ENCODE data around the gene EHMT1. TPM values are rescaled to one million over a fixed set of nuclear protein-coding genes. Genes with fewer than 3 reads are reported as not detected.

Gene EHMT1
- total RNA-seq, 1 donor from 2014 or later = 27.3 TPM

DNA sequence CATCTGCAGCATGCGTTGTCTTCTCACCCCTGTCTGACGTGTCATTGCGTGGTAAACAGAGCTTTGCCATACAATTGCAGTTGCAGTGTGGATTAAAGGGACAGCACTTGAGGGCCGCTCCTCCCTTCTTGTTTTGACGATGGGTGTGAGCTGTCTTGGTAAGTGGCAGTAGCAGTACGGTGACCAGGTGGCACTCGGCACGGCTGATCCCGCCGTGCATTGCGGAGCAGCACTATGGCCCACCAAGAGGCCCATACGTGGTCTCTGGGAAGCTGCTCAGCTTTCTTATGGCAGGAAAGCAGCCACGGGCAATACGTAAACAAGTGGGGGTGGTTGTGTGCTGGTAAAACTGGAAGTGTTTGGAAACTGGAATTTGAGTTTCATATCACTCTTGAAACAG lies 25.1 kb downstream of the EHMT1 start:
- DNase-seq (ENCODE audit: low read depth) = no peak

DNA sequence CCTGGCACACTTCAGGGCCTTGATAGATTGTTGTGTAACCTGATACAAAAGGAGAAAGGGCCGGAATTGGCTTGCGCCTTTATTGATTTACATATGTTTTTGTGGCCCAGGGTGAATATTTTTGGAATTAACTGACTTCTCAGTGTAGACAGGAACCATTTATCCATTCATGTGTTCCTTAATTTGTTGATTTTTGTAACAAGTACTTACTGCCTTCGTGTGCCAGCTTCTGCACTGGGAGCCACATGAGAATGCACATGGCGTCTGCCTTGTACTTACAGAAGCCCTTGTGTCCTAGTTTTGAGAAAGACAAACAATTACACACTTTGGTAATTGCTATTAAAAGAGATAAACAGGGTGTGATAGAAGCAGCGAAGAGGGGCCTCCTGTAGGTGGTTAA lies 26.4 kb downstream of the EHMT1 start:
- no peak for DNase-seq (ENCODE audit: low read depth)

DNA sequence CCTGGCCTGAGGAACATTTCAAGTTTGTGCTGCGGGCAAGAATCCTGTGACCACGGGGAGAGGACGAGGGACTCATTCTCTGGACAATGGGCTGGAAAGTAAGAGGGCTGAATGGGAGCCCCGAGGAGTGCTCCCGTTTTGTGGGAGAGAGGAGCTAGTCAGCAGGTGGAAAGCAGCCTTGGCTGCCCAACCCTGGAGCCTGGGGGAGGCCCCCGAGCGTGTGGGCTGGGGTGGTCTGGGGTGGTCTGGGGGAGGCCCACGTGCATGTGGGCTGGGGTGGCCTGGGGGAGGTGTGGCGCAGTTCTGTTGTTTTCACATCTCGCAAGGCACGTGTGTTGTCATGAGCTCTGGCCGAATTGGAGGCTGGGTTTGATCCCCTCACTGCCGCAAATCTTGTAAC lies 27.5 kb downstream of the EHMT1 start:
- no peak for DNase-seq (ENCODE audit: low read depth)

DNA sequence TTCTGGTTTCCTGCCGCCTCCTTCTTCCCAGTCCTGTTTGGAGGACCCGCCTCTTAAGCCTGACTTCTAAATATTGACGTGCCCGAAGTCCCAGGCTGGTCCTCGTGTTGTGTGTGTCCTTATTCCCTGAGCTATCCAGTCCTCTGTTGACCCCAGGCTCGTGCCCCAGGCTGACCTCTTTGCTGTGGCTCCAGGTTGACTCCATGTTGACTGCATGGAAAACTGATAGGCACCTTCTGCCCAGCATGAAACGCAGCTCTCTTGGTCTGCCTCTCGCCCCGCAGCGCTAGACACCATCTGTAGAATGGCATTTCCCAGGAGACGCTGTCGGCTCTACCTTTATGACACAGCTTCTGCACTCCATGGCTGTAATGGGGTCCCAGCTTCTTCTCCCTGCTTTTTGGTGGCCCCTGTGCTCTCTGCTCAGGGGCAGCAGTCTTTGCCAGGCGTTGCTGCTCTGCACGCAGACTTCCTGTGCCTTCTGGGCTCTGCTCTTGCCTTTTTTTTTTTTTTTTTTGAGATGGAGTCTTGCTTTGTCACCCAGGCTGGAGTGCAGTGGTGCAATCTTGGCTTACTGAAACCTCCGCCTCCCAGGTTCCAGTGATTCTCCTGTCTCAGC lies 28.4 kb downstream of the EHMT1 start:
- no peak for DNase-seq (ENCODE audit: low read depth)

DNA sequence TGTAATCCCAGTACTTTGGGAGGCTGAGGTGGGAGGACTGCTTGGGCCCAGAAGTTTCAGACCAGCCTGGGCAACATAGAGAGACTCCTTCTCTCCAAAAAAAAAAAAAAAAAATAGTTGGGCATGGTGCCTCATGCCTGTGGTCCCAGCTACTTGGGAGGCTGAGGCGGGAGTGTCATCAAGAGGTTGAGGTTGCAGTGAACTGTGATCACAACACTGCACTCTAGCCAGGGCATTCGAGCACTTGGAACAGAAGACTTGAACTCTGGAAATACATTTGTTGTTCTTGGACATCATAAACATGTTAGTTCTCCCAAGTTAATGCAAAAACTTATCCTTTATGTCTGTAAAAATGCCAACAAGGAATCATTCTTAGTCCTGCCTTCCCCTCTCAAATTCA lies 29.6 kb downstream of the EHMT1 start:
- DNase-seq (ENCODE audit: low read depth) = peak; percentile 44

DNA sequence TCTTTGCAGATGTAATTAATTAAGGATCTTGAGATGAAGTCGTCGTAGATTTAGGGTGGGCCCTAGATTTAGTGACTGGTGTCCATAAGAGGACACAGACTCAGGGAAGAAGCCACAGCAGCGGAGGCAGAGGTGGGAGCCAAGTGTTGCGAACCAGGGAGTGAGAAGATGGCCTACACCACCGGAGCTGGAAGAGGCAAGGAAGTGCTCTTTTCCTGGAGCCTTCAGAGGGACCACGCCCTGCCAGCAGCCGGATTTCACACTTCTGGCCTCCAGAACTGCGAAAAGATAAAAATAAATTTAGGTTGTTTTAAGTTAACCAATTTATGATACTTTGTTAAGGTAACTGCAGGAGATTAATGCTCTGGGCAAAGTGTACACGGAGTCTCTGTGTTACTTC lies 30.7 kb downstream of the EHMT1 start:
- DNase-seq (ENCODE audit: low read depth) = no peak

DNA sequence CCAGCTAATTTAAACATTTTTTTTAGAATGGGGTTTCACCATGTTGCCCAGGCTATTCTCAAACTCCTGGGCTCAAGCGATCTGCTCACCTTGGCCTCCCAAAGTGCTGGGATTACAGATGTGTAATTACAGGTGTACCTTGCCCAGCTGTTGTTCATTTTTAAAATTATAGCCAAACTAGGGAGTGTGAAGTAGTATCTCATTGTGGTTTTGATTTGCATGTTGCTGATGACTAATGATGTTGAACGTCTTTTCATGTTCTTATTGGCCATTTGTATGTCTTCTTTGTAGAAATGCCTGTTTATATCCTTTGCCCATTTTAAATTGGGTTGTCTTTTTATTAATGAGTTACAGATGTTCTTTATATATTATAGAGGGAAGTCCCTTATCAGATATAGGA lies 31.5 kb downstream of the EHMT1 start:
- no peak for DNase-seq (ENCODE audit: low read depth)

DNA sequence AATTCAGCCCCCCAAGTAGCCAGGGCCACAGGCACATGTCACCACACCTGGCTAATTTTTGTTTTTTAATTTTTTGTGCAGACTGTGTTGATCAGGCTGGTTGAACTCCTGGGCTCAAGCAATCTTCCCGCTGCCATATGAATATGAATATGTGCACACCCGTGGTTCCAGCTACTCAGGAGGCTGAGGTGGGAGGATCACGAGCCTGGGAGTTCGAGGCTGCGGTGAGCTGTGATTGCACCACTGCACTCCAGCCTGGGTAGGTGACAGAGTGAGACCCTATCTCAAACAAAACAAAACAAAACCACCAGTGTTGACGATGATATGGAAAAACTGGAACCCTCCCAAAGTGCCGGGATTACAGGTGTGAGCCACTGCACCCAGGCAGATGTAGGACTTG lies 32.0 kb downstream of the EHMT1 start:
- no peak for DNase-seq (ENCODE audit: low read depth)

DNA sequence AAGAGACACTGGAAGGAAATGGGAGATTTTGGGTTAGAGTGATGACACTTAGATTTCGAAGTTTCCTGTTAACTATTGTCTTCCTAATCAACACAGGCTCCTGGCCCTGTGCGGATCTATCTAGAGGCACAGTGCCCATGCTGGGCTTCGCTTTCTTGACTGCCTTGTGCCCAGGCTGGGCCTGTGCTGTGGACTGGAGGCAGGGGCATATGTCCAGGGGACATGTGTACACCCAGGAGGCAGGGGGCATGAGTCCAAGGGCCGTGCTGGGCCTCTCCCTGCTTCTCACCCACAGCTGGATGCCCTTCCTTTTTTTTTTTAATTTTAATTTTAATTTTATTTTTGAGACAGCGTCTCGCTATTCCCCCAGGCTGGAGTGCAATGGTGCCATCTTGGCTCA lies 37.6 kb downstream of the EHMT1 start:
- no peak for DNase-seq (ENCODE audit: low read depth)

DNA sequence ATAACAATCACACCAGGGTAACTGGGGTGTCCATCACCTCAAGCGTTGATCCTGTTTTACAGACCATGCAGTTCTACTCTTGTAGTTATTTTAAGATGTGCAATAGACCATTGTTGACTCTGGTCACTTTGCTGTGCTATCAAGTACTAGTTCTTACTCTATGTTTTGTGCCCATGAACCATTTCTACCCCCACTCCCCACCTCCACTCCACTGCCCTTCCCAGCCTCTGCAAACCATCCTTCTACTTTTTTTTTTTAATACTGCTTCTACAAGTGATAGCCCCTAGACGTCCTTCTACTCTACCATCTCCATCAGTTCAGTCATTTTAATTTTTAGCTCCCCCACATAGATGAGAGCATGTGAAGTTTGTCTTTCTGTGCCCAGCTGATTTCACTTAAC lies 38.8 kb downstream of the EHMT1 start:
- no peak for DNase-seq (ENCODE audit: low read depth)

DNA sequence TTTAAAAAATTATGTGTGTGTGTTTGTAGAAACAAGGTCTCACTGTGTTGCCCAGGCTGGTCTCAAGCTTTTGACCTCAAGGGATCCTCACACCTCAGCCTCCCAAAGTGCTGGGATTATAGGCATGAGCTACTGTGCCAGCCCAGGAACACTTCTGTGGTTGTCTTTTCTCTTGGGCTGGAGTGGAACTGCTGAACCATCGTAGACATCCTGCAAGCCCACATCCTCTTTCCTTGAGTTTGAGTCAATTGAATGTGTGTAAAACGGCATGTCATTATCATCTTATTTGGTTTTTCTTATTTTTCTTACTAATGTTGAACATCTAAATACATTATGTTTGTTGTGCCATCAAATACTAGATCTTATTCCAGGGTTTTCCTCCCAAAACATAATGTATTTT lies 40.0 kb downstream of the EHMT1 start:
- no peak for DNase-seq (ENCODE audit: low read depth)

DNA sequence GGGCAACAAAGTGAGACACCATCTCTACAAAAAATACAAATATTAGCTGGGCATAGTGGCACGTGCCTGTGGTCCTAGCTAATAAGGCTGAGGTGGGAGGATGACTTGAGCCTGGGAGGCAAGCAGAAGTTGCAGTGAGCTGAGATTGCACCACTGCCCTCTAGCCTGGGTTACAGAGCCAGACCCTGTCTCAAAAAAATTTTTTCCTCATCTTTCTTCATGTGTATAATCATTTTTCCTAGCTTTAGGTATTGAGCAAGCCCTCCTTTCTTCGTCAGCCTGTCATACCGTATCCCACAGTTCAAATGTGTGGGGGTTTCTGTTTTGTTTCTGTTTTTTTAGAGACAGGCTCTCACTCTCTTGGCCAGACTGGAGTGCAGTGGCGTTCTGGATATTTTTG lies 41.3 kb downstream of the EHMT1 start:
- DNase-seq (ENCODE audit: low read depth) = no peak

DNA sequence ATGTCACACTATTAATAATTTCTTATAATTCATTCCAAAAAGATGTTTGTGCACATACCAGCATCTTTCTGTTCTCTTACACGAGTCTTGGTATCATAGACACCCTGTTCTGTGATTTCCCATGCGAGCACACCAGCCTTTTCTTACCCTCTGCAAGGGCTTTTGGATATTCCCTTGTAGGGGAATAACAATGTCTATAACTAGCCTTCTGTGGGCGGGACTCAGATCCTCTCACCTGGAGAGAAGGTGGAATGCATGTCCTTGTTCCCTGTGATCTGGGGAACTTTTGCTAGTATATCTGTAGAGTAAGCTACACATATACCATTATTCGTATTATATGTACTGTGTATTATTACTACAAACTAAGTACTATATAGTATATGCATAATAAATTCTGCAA lies 44.8 kb downstream of the EHMT1 start:
- DNase-seq (ENCODE audit: low read depth) = no peak

DNA sequence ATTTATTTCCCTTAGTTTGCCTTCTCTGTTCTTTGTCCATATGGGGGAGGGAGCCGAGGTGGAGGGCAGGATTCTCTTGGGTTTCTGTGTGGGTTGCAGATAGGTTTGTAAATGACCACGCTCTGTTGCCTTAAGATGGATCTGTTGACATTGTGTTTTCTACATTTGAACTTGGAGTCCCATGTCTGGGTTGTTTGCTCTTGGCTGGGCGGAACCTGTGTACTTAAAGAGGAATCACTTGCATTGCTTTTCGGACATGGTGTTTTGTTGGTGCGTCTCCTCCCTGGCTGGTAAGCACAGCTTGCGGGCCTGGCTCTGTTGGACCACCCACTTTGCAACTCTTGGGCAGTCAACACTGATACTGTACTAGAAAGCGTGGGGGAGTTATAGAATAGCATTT lies 45.9 kb downstream of the EHMT1 start:
- DNase-seq (ENCODE audit: low read depth) = no peak

DNA sequence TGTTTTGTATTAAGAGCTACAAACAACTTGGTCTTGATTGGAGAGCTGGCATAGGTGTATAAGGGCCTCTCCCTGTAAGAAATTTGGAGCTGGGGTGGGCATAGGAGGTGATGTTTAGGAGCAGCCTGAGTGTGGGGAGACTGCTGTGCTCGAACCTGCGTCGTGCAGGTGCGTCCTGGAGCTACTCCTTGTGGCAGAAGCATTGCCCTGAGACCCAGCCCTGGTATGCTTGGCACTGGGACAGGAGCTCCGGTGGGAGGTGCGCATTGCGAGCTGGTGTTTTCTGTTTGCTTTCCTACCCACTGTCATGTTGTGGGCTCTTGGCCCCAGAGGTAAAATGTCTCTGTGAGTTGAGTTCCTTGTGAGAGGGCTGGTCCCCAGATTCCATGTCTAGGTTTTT lies 46.4 kb downstream of the EHMT1 start:
- no peak for DNase-seq (ENCODE audit: low read depth)

DNA sequence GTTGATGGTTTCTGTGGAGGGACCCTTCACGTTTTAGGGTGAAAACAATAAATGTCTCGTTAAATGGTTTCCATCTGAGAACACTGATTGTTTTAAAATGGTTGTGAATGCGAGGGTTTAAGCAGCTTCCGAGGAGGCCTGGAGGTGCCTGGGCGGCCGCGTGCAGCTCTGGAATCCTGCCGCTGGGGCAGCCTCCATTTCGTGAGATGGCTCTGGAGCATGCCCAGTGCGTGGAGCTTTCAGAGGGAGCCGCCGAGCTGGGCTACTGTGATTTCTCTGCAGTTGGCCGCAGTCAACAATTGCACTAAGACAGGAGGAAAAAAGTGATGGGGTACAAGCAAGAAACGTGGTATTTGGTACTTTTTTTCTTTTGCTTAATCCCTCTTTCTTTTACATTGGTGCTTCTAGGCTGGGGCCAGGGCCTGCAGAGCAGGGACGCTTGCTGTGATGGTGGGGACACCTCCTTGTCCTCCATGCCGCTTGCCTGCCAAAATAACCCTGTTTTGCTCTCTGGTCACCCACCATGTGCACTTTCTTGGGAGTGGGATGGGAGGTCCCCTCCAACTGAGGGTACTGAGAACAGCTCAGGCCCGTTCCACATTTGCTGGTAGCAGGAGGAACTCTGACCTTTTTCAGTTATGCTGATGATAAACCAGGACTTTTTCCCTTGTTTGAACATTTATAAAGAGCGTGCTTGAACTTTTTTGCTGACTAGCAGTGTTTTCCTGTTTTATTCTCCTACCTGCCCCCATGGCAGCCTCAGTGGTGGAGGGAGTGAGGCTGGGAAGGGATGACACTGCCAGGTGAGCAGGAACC lies 47.1 kb downstream of the EHMT1 start:
- no peak for DNase-seq (ENCODE audit: low read depth)

DNA sequence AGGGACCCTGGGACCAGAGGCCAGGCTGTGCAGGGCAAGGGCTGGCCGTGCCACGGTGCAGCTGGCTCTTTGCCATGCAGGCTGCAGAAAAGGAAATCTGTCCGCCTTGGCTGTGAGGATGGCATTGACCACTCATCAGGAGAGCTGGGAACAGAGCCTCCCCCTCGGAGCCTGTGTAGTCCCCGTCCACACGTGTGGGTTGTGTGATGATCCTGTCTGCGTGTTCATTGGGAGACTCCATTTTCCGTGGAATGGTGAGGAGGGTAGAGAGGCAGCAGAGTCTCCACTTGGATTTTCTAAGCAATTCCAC lies 47.7 kb downstream of the EHMT1 start:
- no peak for DNase-seq (ENCODE audit: low read depth)

DNA sequence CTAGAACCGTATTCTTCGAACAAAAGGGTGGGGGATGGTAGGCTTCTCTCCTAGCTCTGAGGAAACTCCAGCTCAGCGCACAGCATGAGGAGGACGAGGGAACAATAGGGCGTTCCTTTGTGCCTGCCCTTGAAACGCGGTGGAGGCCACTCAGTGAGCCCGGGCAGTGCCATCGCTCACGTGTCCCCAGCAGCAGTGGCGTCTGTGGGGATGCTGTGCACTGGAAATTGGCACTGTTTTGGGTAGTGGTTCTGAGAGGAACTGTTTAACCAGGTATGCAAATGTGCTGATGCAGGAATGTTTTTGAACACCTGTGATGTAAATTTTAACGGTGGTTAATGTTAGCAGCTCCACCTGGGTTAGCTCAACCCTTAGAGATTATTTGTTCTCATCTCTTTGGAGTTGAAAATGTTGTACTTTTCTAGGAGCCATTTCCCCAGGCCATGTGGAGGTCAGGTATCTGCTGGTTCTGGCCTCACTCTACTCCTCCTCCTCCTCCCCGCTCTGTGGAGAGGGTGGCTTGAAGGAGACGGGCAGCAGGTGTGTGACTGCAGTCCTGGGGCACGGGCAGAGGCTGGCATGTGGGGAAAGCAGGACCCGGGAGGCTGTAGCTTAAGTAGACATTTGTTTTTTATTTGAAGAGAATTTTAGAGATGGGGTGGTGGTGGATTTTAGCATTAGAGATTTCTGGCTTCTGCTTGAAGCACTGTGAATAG lies 48.3 kb downstream of the EHMT1 start:
- DNase-seq (ENCODE audit: low read depth) = no peak

DNA sequence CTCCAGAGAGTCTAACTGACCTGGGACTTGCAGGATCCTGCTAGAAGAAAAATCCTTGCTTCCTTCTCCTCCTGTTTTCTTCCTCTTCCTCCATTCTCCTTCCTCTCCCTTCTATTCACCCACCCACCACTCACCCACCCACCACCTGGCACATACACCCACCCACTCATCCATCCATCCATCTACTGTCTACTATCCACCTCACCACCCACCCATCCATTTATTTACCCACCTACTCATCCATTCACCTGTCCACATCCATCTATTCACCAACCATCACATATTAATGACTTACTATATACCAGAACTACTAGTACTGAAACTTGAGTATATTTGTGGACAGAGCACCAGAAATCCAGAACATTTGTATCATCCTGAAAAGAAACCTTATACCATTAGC lies 49.4 kb downstream of the EHMT1 start:
- DNase-seq (ENCODE audit: low read depth) = no peak

DNA sequence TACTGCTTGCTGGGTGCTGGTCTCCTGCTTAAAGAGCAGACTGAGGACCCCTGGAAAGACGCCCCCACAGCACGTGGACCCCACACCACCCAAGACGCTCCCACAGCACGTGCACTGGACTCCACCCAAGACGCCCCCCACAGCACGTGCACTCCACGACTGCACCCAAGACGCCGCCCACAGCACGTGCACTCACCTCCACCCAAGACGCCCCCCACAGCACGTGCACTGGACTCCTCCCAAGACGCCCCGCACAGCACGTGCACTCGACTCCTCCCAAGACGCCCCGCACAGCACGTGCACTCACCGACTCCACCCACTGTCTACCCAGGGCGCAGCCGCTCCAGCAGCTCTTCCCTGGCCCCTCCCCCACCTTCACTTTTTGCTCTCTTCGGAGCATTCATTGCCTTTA lies 50.5 kb downstream of the EHMT1 start:
- DNase-seq (ENCODE audit: low read depth) = no peak

DNA sequence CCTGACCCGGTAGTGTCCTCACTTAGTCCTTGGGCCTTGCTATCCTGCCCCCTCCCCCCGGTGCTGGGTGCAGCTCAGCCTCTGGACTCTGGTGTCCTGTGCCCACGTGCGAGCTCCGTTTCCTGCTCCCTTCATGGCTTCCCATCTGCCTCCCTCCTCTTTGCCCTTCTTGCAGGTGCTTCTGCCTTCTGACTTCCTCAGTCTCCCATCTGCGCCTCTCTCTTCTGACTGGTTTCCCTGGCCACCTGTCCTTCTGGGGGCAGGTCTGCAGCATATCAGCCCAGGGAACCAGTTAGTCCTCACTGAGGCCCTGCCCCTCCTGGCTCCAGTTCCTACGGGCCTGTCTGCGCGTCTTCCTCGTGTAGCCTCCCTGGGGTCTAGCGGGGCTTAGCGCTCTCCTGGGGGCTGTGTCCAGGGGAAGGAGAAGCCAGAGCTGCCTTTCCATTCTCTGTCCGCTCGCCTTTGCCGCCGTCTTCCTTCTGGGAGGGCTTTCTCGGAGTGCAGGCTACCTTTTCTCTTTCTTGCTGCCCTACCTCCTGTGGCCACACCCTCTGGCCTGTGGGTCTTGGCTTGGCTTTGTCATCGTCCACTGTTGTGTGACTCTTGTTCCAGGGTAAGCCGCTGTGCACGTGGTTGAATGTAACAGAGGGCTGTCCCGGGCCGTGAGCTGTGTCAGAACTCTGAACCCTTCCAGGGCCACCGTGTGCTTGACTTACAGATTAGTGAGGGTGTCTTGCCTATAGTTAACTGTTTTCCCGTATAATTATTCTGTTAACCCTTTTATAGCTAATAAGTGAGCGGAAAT lies 51.8 kb downstream of the EHMT1 start:
- peak; percentile 22 for DNase-seq (ENCODE audit: low read depth)

DNA sequence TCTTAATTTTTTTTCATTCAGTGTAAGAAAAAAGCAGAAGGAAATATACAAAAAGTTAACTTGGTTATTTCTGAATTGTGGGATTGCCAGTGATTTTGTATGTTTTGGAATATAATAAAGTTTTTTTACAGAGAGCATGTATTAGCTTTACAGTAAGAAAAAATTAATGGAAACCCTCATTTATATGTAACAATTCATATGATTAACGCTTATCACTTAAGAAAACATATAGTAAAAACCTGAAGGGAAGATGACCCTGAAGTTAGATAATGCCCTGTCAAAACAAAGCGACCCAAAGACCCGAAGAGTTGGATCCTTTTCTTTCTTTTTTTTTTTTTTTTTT lies 52.4 kb downstream of the EHMT1 start:
- no peak for DNase-seq (ENCODE audit: low read depth)

Measured in myocyte (in vitro differentiated cells).